A673 (cell line): Measurements from ENCODE around the gene FGFR1OP2. TPM values are rescaled to one million over a fixed set of nuclear protein-coding genes. Genes with fewer than 3 reads are reported as not detected.

ENCODE experiments used
- BruUV-seq: library from RNA; stranded (reverse); fragments of 400-500 nt; replicated peaks from 2 replicates; lab custom pipeline; 2021; lab: Mats Ljungman, UMichigan
- CTCF ChIA-PET: fragments of 300-600 bp; sonication (Branson Sonifier 250); formaldehyde crosslinking; loops from one replicate; lab custom pipeline; 2022; ENCODE audit warnings: antibody characterized with exemption; lab: Charles Lee
- POLR2A ChIA-PET: fragments of 300-600 bp; sonication (Branson Sonifier 250); formaldehyde crosslinking; loops from one replicate; lab custom pipeline; 2022; ENCODE audit warnings: antibody characterized with exemption; ENCODE audit not compliant: low non-redundant PET; lab: Charles Lee
- DNase-seq: peaks from one replicate; pipeline ENCODE4 v3.0.0-alpha.2; 2015; ENCODE audit warnings: low spot score
- H3K27ac ChIP-seq: fragments of 200-600 bp; sonication (generic); 2 replicates; pipeline ENCODE4 v1.5.1; 2016; ENCODE audit warnings: mixed run types, low read depth, mild to moderate bottlenecking, mixed read lengths, antibody characterized with exemption, low read length; ENCODE audit not compliant: poor library complexity, severe bottlenecking
- H3K27me3 ChIP-seq: fragments of 200-600 bp; sonication (generic); replicated peaks from 2 replicates; pipeline ENCODE4 v1.6.1; 2017; ENCODE audit warnings: mixed run types, low read depth, mild to moderate bottlenecking, mixed read lengths, antibody characterized with exemption, low read length; ENCODE audit not compliant: insufficient read depth, poor library complexity
- H3K36me3 ChIP-seq: fragments of 200-600 bp; sonication (generic); 2 replicates; pipeline ENCODE4 v1.6.1; 2016; ENCODE audit warnings: mixed run types, mild to moderate bottlenecking, mixed read lengths, antibody characterized with exemption, low read length; ENCODE audit not compliant: insufficient read depth, poor library complexity, severe bottlenecking
- H3K4me1 ChIP-seq: fragments of 200-600 bp; sonication (generic); 2 replicates; pipeline ENCODE4 v1.6.1; 2017; ENCODE audit warnings: mixed run types, mild to moderate bottlenecking, mixed read lengths, antibody characterized with exemption, low read length; ENCODE audit not compliant: insufficient read depth, poor library complexity, severe bottlenecking
- H3K4me3 ChIP-seq: fragments of 200-600 bp; sonication (generic); 2 replicates; pipeline ENCODE4 v1.5.1; 2016; ENCODE audit warnings: low read depth, mixed run types, mild to moderate bottlenecking, mixed read lengths, low read length; ENCODE audit not compliant: poor library complexity, severe bottlenecking
- H3K9me3 ChIP-seq: fragments of 200-600 bp; sonication (generic); 2 replicates; pipeline ENCODE4 v1.6.1; 2016; ENCODE audit warnings: mixed run types, low read depth, mild to moderate bottlenecking, mixed read lengths, antibody characterized with exemption, low read length; ENCODE audit not compliant: poor library complexity, severe bottlenecking
- EZH2 ChIP-seq: fragments of 200-600 bp; sonication (generic); IDR thresholded peaks from 2 replicates; pipeline ENCODE4 v1.6.1; 2017; ENCODE audit warnings: borderline replicate concordance, low read depth, mild to moderate bottlenecking, mixed read lengths, antibody characterized with exemption, low read length; ENCODE audit not compliant: poor library complexity, severe bottlenecking
- intact Hi-C: fragments of 100-400 bp; cut with micrococcal nuclease; formaldehyde crosslinking; loops from one replicate; pipeline ENCODE4 v1.10.0; 2022; ENCODE audit not compliant: unreplicated experiment
- total RNA-seq: library from RNA; stranded (reverse); gene quantifications from 2 replicates; pipeline ENCODE4 v1.2.3, GENCODE V29; 2021
- TF ChIP-seq, protein P1 (sequence below): fragments of 300-800, 200-600 bp; sonication (generic); conservative IDR thresholded peaks from 2 replicates; pipeline ENCODE4 v1.5.1; 2017; ENCODE audit warnings: low read depth, mild to moderate bottlenecking, antibody characterized with exemption, low read length, moderate library complexity, mixed read lengths

Gene FGFR1OP2
- total RNA-seq, 1 experiment from 2014 or later = 40.3 TPM

DNA sequence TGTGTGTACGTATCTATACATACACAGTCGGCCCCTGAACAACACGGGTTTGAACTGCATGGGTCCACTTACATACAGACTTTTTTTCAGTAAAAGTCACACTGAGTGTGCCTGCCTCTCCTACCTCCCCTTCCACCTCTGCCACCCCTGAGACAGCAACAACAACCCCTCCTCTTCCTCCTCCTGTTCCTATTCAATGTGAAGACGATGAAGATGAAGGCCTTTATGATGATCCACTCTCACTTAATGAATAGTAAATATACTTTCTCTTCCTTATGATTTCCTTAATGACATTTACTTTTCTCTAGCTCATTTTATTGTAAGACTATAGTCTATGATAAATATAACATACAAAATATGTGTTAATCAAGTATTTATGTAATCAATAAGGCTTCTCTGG is 50.4 kb downstream of the FGFR1OP2 start:
- peaks cover 2% of the 10 kb centered on the region for H3K36me3 ChIP-seq
- H3K4me3 ChIP-seq = no peak overlapping the region
- no peaks in the 10 kb centered on the region for H3K9me3 ChIP-seq
- H3K27ac ChIP-seq = no peak overlapping the region
- H3K27me3 ChIP-seq = no peaks in the 10 kb centered on the region
- intact Hi-C loops = no loop called here
- peaks cover 12% of the 10 kb centered on the region for H3K4me1 ChIP-seq
- POLR2A ChIA-PET = no interaction called here
- CTCF ChIA-PET = no interaction called here
- no peak for DNase-seq
- TF ChIP-seq, protein P1, sequence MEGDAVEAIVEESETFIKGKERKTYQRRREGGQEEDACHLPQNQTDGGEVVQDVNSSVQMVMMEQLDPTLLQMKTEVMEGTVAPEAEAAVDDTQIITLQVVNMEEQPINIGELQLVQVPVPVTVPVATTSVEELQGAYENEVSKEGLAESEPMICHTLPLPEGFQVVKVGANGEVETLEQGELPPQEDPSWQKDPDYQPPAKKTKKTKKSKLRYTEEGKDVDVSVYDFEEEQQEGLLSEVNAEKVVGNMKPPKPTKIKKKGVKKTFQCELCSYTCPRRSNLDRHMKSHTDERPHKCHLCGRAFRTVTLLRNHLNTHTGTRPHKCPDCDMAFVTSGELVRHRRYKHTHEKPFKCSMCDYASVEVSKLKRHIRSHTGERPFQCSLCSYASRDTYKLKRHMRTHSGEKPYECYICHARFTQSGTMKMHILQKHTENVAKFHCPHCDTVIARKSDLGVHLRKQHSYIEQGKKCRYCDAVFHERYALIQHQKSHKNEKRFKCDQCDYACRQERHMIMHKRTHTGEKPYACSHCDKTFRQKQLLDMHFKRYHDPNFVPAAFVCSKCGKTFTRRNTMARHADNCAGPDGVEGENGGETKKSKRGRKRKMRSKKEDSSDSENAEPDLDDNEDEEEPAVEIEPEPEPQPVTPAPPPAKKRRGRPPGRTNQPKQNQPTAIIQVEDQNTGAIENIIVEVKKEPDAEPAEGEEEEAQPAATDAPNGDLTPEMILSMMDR = no peak
- TF ChIP-seq EZH2 = no peak
- no TSS peak for BruUV-seq

DNA sequence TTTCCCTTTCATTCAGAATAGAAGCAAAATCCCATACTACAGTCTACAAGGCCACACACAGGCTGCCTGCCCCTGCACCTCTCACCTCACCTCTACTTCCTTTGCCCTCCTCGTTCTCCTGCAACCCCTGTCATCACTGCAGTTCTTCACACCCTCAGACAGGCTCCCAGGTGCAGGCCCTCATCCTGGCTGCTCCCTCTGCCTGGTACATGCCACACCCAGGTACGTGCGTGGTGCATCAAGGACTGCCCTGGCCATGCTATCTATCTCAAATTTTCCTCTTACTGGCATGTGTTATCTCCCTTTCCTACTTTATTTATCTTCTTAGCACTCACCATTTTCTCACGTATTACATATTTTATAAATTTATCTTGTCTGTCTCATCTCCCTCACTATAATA is 51.6 kb downstream of the FGFR1OP2 start:
- H3K27me3 ChIP-seq = no peaks in the 10 kb centered on the region
- BruUV-seq = no TSS peak
- TF ChIP-seq, protein P1 = no peak
- no peak for TF ChIP-seq EZH2
- H3K27ac ChIP-seq = no peak overlapping the region
- peaks cover 12% of the 10 kb centered on the region for H3K4me1 ChIP-seq
- no peaks in the 10 kb centered on the region for H3K9me3 ChIP-seq
- H3K36me3 ChIP-seq = peaks cover 3% of the 10 kb centered on the region
- intact Hi-C loops = no loop called here
- CTCF ChIA-PET = no interaction called here
- H3K4me3 ChIP-seq = no peak overlapping the region
- POLR2A ChIA-PET = no interaction called here
- DNase-seq = no peak

DNA sequence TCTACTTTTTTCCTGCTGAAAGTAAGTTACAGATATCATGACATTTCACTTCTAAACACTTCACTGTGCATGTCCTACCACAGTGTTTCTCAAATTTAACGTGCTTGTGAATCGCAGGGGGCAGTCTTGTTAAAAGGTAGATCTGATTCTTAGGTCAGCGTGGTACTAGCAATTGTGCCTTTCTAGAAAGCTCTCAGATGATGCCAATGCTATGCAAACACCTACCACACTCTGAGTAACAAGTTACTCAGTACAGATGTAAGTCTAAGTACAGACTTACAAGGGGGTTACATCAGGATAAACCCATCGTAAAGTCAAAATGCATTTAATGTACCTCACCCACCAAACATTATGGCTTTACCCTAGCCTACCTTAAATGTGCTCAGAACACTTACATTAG is 53.6 kb downstream of the FGFR1OP2 start:
- BruUV-seq = no TSS peak
- Histone ChIP-seq H3K9me3 (no peaks in the 10 kb centered on the region), H3K27ac (no peak overlapping the region), H3K4me3 (no peak overlapping the region), H3K4me1 (peaks cover 12% of the 10 kb centered on the region), H3K36me3 (peaks cover 6% of the 10 kb centered on the region), H3K27me3 (no peaks in the 10 kb centered on the region)
- CTCF ChIA-PET = no interaction called here
- intact Hi-C loops = no loop called here
- TF ChIP-seq EZH2 = no peak
- TF ChIP-seq, protein P1 = no peak
- DNase-seq = no peak
- POLR2A ChIA-PET = no interaction called here
